Neuronal stem cell (in vitro differentiated cells): Measurements from ENCODE around the gene ZNF761.
"Not testable (repeated sequence)": the region's sequence is repeated elsewhere in the genome, so short reads cannot be mapped to it uniquely, and the experiment has no call there.

Source experiments
- DNase-seq: peaks from one replicate; pipeline ENCODE4 v3.0.0-alpha.2; 2013; ENCODE audit warnings: low spot score
- H2AFZ ChIP-seq: one replicate; pipeline ENCODE4 v1.6.1; 2013; ENCODE audit warnings: mild to moderate bottlenecking, low read length, inconsistent platforms
- H2AK5ac ChIP-seq: 2 replicates; pipeline ENCODE4 v1.6.1; 2013; ENCODE audit warnings: low read depth, mild to moderate bottlenecking, inconsistent platforms, low read length, moderate library complexity, mixed read lengths
- H2BK120ac ChIP-seq: 2 replicates; pipeline ENCODE4 v1.6.1; 2013; ENCODE audit warnings: low read depth, mild to moderate bottlenecking, inconsistent platforms, low read length, moderate library complexity, mixed read lengths
- H2BK12ac ChIP-seq: one replicate; pipeline ENCODE4 v1.6.1; 2013; ENCODE audit warnings: low read length, inconsistent platforms
- H2BK15ac ChIP-seq: 2 replicates; pipeline ENCODE4 v1.6.1; 2013; ENCODE audit warnings: mild to moderate bottlenecking, low read length, inconsistent platforms, mixed read lengths
- H2BK5ac ChIP-seq: one replicate; pipeline ENCODE4 v1.6.1; 2013; ENCODE audit warnings: inconsistent platforms, mild to moderate bottlenecking, low read length, moderate library complexity
- H3K14ac ChIP-seq: one replicate; pipeline ENCODE4 v1.6.1; 2013; ENCODE audit warnings: low read length, inconsistent platforms
- H3K18ac ChIP-seq: 2 replicates; pipeline ENCODE4 v1.6.1; 2013; ENCODE audit warnings: low read length, inconsistent platforms
- H3K23ac ChIP-seq: 2 replicates; pipeline ENCODE4 v1.6.1; 2013; ENCODE audit warnings: low read depth, mild to moderate bottlenecking, mixed read lengths, low read length, inconsistent platforms; ENCODE audit not compliant: poor library complexity
- H3K27ac ChIP-seq: replicated peaks from 3 replicates; pipeline ENCODE4 v1.5.1; 2013; ENCODE audit warnings: low read length, inconsistent platforms
- H3K27me3 ChIP-seq, 3 experiments: 2 replicates each; pipeline ENCODE4 v1.6.1; 2013; ENCODE audit warnings: low read length in 3 of 3, mild to moderate bottlenecking in 2 of 3, inconsistent platforms in 1 of 3, low read depth in 1 of 3, mixed read lengths in 1 of 3, moderate library complexity in 1 of 3; ENCODE audit not compliant: control insufficient read depth in 3 of 3, insufficient read depth in 3 of 3
- H3K36me3 ChIP-seq, 2 donors: replicated peaks in 1 of 2; 2 replicates each; pipeline ENCODE4 v1.6.1; 2013; ENCODE audit warnings: low read length in 2 of 2; ENCODE audit not compliant: control insufficient read depth in 2 of 2, insufficient read depth in 2 of 2
- H3K4ac ChIP-seq: 2 replicates; pipeline ENCODE4 v1.6.1; 2013; ENCODE audit warnings: inconsistent platforms, mild to moderate bottlenecking, low read length, moderate library complexity
- H3K4me1 ChIP-seq, 2 donors: 1 replicate in 1 of 2; 2 replicates in 1 of 2; pipeline ENCODE4 v1.6.1; 2013; ENCODE audit warnings: low read length in 2 of 2, low read depth in 1 of 2; ENCODE audit not compliant: control insufficient read depth in 2 of 2, insufficient read depth in 1 of 2
- H3K4me2 ChIP-seq: one replicate; pipeline ENCODE4 v1.6.1; 2013; ENCODE audit warnings: mild to moderate bottlenecking, low read length, inconsistent platforms; ENCODE audit not compliant: insufficient read depth, poor library complexity, severe bottlenecking
- H3K4me3 ChIP-seq, 2 donors: 2 replicates each; pipeline ENCODE4 v1.5.1; 2013; ENCODE audit warnings: low read length in 2 of 2, mild to moderate bottlenecking in 2 of 2, inconsistent platforms in 1 of 2, moderate library complexity in 1 of 2
- H3K79me1 ChIP-seq: one replicate; pipeline ENCODE4 v1.6.1; 2013; ENCODE audit warnings: low read depth, mild to moderate bottlenecking, inconsistent platforms, low read length, moderate library complexity
- H3K9ac ChIP-seq: one replicate; pipeline ENCODE4 v1.6.1; 2013; ENCODE audit warnings: mild to moderate bottlenecking, low read depth, low read length, inconsistent platforms; ENCODE audit not compliant: poor library complexity
- H3K9me3 ChIP-seq, 2 donors: replicated peaks in 1 of 2; 2 replicates each; pipeline versions ENCODE3 to v1.6.1; 2013; ENCODE audit warnings: low read length in 2 of 2, mild to moderate bottlenecking in 2 of 2, inconsistent platforms in 1 of 2, low read depth in 1 of 2, mixed read lengths in 1 of 2, moderate library complexity in 1 of 2; ENCODE audit not compliant: control insufficient read depth in 2 of 2, insufficient read depth in 1 of 2
- H4K8ac ChIP-seq: one replicate; pipeline ENCODE4 v1.6.1; 2013; ENCODE audit warnings: low read depth, mild to moderate bottlenecking, inconsistent platforms, low read length, moderate library complexity
- H4K91ac ChIP-seq: one replicate; pipeline ENCODE4 v1.6.1; 2013; ENCODE audit warnings: low read length, low read depth, mild to moderate bottlenecking, inconsistent platforms; ENCODE audit not compliant: poor library complexity
- WGBS, 2 donors: extraction: QIAGEN DNeasy Blood & Tissue Kit; methylation state at CpG; one replicate each; pipeline ENCODE4 v1.1.7; 2013; ENCODE audit warnings: missing lambda C conversion rate in 2 of 2, mixed read lengths in 1 of 2; ENCODE audit not compliant: insufficient read length in 2 of 2, insufficient replicate concordance in 1 of 2; ENCODE audit errors: extremely low coverage in 2 of 2; 5-methylcytosine and 5-hydroxymethylcytosine counted together

ZNF761 gene

DNA sequence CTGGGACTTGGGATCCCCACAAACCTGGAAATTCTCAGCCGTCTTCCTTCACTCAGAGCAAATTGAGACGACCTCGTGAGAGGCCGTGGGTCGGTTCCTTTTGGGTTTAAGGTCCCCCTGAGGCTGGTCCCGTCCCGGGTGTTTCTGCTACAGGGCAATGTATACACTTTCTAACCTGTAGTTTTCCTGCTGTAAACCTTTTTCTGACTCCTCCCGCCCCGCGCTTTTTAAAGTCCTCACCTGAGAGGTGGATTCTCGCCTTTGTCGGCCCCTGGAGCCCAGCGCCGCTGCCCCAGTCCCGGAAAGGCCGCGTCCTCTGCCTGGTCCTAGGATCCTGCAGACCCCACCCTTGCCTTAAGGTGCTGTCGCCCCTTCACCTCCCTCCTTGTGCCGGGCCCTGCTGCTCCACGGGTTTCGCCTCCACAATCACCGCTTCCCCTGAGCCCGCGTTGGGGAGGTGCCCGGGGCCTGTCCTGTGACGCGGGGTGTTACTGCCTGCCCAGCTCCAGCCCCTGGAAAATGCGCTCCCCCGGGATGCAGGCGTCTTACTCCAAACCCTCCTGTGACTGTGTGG lies 391 bp downstream of the ZNF761 start:
- peak overlapping the region; percentile 82 for H4K8ac ChIP-seq
- peaks cover 3 to 33% of the 10 kb centered on the region in 2 donors for H3K36me3 ChIP-seq
- H3K79me1 ChIP-seq = no peaks in the 10 kb centered on the region
- H3K14ac ChIP-seq = peak overlapping the region; percentile 82
- no CpG with 5 or more reads among the region's 30 CpGs for WGBS, 2 donors
- H2AFZ ChIP-seq = peak overlapping the region; percentile 99
- H2BK5ac ChIP-seq = no peak overlapping the region
- no peak overlapping the region for H2BK12ac ChIP-seq
- peak overlapping the region; percentile 91 for H3K4me2 ChIP-seq
- no peak overlapping the region for H3K23ac ChIP-seq
- H3K27me3 ChIP-seq = no peaks in the 10 kb centered on the region
- H2BK15ac ChIP-seq = no peak overlapping the region
- no peak overlapping the region for H2AK5ac ChIP-seq
- H3K4me1 ChIP-seq = peaks cover 3 to 5% of the 10 kb centered on the region in 2 donors
- peak; percentile 4 for DNase-seq
- peaks cover 0 to 5% of the 10 kb centered on the region in 2 donors for H3K9me3 ChIP-seq
- peak overlapping the region; percentile 92 for H3K9ac ChIP-seq
- no peak overlapping the region for H3K27ac ChIP-seq
- no peak overlapping the region for H3K4ac ChIP-seq
- no peak overlapping the region for H4K91ac ChIP-seq
- H3K18ac ChIP-seq = peak overlapping the region; percentile 76
- H2BK120ac ChIP-seq = no peak overlapping the region
- peak overlapping the region; percentile 62 to 91 for H3K4me3 ChIP-seq

DNA sequence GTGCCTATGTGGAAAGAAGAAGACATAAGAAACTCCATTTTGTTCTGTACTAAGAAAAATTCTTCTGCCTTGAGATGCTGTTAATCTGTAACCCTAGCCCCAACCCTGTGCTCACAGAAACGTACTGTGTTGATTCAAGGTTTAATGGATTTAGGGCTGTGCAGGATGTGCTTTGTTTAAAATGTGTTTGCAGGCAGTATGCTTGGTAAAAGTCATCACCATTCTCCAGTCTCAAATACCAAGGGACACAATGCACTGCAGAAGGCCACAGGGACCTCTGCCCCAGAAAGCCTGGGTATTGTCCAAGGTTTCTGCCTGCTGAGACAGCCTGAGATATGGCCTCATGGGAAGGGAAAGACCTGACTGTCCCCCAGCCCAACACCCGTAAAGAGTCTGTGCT lies 12.0 kb downstream of the ZNF761 start:
- H3K23ac ChIP-seq, H3K9ac ChIP-seq, H3K79me1 ChIP-seq, H3K4ac ChIP-seq, H2BK15ac ChIP-seq, H4K8ac ChIP-seq, H2AK5ac ChIP-seq, H3K4me1 ChIP-seq, H2AFZ ChIP-seq, DNase-seq, H3K4me3 ChIP-seq, H2BK5ac ChIP-seq, H2BK12ac ChIP-seq, H4K91ac ChIP-seq, H3K27me3 ChIP-seq, H3K27ac ChIP-seq, H3K14ac ChIP-seq, H2BK120ac ChIP-seq, H3K18ac ChIP-seq, H3K4me2 ChIP-seq: not testable (repeated sequence)
- peaks cover 7 to 47% of the 10 kb centered on the region in 2 donors for H3K9me3 ChIP-seq
- WGBS, 2 donors = no CpG with 5 or more reads among the region's 2 CpGs
- peaks cover 15 to 77% of the 10 kb centered on the region in 2 donors for H3K36me3 ChIP-seq

DNA sequence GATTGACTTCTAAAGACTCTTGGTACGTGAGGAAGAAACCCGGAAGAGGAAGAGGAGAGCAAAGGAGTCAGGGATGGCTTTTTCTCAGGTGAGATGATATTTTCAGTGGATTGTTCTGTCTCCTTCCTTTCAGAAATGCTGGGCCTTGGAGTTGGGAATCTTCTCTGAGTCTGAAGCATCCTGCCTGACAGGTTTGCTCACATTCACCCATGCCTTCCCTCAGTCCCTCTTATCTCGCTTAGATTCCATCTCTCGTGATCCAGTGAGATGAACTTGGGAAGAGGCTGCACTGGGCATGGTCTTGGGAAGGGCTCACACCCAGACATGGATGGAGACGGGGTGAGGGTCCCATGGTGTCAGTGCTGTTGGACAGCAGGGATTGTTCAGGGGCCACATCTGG lies 15.4 kb downstream of the ZNF761 start:
- H3K79me1 ChIP-seq, H3K14ac ChIP-seq, H3K4me3 ChIP-seq, H2AFZ ChIP-seq, DNase-seq, H3K4me1 ChIP-seq, H2AK5ac ChIP-seq, H3K27me3 ChIP-seq, H2BK5ac ChIP-seq, H3K9ac ChIP-seq, H2BK15ac ChIP-seq, H3K27ac ChIP-seq, H4K8ac ChIP-seq, H4K91ac ChIP-seq, H3K23ac ChIP-seq, H2BK12ac ChIP-seq, H3K18ac ChIP-seq, H3K4me2 ChIP-seq, H3K4ac ChIP-seq, H2BK120ac ChIP-seq: not testable (repeated sequence)
- peaks cover 4 to 58% of the 10 kb centered on the region in 2 donors for H3K9me3 ChIP-seq
- WGBS, 2 donors = no CpG with 5 or more reads among the region's 5 CpGs
- peaks cover 19 to 88% of the 10 kb centered on the region in 2 donors for H3K36me3 ChIP-seq

DNA sequence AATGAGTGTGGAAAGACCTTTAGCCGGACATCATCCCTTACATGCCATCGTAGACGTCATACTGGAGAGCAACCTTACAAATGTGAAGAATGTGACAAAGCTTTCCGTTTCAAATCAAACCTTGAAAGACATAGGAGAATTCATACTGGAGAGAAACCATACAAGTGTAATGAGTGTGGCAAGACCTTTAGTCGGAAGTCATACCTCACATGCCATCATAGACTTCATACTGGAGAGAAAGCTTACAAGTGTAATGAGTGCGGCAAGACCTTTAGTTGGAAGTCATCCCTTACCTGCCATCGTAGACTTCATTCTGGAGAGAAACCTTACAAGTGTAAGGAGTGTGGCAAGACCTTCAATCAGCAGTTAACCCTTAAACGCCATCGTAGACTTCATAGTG lies 24.0 kb downstream of the ZNF761 start:
- Histone ChIP-seq H3K79me1 (no peaks in the 10 kb centered on the region), H3K4me3 (no peak overlapping the region), H2BK5ac (no peak overlapping the region), H4K91ac (no peak overlapping the region), H3K27me3 (no peaks in the 10 kb centered on the region), H3K23ac (no peak overlapping the region), H3K27ac (no peak overlapping the region), H3K18ac (no peak overlapping the region), H3K4ac (no peak overlapping the region), H2BK120ac (no peak overlapping the region), H2BK15ac (no peak overlapping the region), H2AK5ac (no peak overlapping the region), H3K9ac (no peak overlapping the region), H2AFZ (no peak overlapping the region), H4K8ac (no peak overlapping the region), H3K4me2 (no peak overlapping the region), H3K4me1 (no peaks in the 10 kb centered on the region), H3K36me3 (peaks cover 25 to 65% of the 10 kb centered on the region in 2 donors), H2BK12ac (no peak overlapping the region), H3K9me3 (peaks cover 17 to 77% of the 10 kb centered on the region in 2 donors), H3K14ac (no peak overlapping the region)
- no peak for DNase-seq
- WGBS, 2 donors = no CpG with 5 or more reads among the region's 9 CpGs
